GM10266 (cell line): ENCODE data around the gene DCLK2.
"Not testable (repeated sequence)": the region's sequence is repeated elsewhere in the genome, so short reads cannot be mapped to it uniquely, and the experiment has no call there.

Source experiments
- DNase-seq: peaks from one replicate; pipeline ENCODE4 v3.0.0; 2012; ENCODE audit errors: extremely low spot score
- TF ChIP-seq, protein P1 (sequence below): IDR thresholded peaks from 2 replicates; pipeline ENCODE4 v1.5.1; 2012; ENCODE audit warnings: mild to moderate bottlenecking, low read depth; ENCODE audit not compliant: control insufficient read depth, insufficient read depth; ENCODE audit errors: missing control alignments

DCLK2 gene

GRCh38 chr4:150160473-150160872, 82.2 kb downstream of the DCLK2 start:
- no peak for DNase-seq
- TF ChIP-seq, protein P1, sequence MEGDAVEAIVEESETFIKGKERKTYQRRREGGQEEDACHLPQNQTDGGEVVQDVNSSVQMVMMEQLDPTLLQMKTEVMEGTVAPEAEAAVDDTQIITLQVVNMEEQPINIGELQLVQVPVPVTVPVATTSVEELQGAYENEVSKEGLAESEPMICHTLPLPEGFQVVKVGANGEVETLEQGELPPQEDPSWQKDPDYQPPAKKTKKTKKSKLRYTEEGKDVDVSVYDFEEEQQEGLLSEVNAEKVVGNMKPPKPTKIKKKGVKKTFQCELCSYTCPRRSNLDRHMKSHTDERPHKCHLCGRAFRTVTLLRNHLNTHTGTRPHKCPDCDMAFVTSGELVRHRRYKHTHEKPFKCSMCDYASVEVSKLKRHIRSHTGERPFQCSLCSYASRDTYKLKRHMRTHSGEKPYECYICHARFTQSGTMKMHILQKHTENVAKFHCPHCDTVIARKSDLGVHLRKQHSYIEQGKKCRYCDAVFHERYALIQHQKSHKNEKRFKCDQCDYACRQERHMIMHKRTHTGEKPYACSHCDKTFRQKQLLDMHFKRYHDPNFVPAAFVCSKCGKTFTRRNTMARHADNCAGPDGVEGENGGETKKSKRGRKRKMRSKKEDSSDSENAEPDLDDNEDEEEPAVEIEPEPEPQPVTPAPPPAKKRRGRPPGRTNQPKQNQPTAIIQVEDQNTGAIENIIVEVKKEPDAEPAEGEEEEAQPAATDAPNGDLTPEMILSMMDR: no peak

DNA sequence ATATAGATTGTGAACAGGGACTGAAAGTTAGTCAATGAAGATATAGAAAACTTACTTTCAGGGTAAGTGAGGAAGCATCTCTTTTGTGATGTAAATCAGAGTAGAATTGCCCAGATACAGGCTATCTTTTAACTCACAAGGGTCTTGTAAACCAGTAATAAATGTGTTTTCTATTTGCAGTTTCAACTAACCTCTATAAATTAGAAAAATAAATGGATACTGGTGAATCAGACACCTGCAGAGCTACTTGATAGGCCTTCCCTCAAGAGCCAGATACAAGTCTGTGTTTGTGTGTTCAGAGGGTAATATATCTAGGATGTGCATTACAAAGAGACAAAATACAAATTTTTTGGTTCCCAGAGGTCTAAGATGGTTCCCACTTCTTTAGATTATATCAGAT, 82.9 kb downstream of the DCLK2 start:
- TF ChIP-seq, protein P1: no peak
- DNase-seq: no peak

DNA sequence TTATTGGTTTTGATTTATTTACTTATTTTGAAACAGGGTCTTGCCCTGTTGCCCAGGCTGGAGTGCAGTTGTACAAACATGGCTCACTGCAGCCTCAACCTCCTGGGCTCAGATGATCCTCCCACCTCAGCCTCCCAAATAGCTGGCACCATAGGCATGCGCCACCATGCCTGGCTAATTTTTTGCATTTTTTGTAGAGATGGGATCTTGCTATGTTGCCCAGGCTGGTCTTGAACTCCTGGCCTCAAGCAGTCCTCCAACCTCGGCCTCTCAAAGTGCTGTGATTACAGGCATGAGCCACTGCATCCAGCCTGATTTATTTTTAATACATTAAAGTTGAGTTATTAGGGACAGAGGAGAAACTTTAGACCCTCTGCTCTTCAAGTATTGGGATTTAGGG, 83.8 kb downstream of the DCLK2 start:
- not testable (repeated sequence) for DNase-seq

DNA sequence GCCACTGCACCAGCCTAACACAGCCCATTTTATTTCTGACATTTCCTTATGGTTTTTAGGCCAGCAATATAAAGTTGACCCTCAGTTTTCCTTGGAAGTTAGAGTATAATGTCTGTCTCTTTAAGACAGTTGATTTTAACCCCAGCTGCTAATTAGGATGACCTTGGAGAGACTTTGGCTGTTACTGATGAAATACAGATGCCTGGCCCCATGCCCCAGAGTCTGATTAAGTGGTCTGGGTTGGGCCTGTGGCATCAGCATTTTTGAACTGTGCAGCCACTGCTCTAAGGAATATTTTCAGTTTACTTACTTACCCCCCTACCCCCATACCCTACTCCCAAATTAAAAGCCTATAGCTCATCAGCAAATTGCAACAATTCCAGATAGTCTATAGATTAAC, 85.8 kb downstream of the DCLK2 start:
- TF ChIP-seq, protein P1: no peak
- no peak for DNase-seq

GRCh38 chr4:150164956-150165629, 86.8 kb downstream of the DCLK2 start:
- DNase-seq: no peak
- TF ChIP-seq, protein P1: no peak

DNA sequence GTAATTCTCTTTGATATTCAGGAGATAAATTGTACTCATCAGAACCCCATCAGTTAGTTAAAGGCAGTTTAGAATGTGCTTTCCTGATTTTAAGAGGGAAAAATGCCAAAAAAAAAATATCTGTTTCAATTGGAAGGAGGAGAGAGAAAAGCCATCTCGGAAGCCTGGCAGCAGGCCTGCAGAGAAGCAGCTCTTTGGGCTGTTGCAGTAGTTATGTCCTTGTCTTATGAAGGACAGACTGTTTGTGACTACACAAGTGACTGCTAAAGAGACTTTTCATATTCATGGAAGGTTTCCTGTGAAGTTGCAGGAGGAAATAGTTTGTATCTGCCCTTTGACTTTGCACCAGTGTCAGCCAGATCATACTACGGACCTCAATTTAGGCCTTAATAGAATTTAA, 88.8 kb downstream of the DCLK2 start:
- DNase-seq: no peak
- TF ChIP-seq, protein P1: no peak

DNA sequence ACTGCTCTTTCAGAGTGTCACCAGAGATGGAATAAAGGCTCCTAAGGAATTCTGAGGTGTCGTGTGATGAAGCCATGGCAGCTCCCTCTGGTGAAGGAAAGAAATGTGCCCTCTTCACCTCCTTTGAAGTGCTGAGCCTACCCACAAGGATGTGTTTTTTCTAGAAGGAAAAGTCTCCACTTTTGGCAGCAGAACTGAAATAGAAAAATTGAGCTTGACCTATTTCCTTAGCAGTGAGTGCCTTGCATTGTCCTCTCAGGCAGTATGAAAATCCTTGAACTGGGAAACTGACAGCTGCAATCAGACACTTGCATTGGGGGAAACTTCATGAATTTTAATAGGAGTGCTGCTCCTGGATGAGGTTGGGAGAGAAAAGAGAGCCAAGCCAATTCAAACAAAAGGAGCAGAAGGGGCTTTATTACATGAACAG, 95.2 kb downstream of the DCLK2 start:
- DNase-seq: no peak

More for the DNA sequence above, 95.2 kb downstream of the DCLK2 start:
- TF ChIP-seq, protein P1: no peak
